GM11168 (cell line): ENCODE data around the gene UHRF2.
"Not testable (repeated sequence)": the region's sequence is repeated elsewhere in the genome, so short reads cannot be mapped to it uniquely, and the experiment has no call there.

Experiments
- in situ Hi-C: fragments of 300-500 bp; cut with MboI; formaldehyde crosslinking; loops from one replicate; pipeline ENCODE4 v1.12.0; 2022; ENCODE audit warnings: low sequenced_read_pairs; ENCODE audit not compliant: unreplicated experiment

The UHRF2 gene

GRCh38 chr9:6412487-6413364 is at the start of gene UHRF2:
UHRF2 (plus strand) TSS chr9:6413199; CDS start chr9:6413491, 292 bp downstream.
- in situ Hi-C loops, result no loop called here

- in situ Hi-C loops, result loop anchor here (10.0 to 25.0 kb wide), 2 partner anchors 120 to 197 kb away; no protein-coding TSS in a partner anchor
These were observed 45.7 kb upstream of the UHRF2 start for GRCh38 chr9:6367128-6367890.

DNA sequence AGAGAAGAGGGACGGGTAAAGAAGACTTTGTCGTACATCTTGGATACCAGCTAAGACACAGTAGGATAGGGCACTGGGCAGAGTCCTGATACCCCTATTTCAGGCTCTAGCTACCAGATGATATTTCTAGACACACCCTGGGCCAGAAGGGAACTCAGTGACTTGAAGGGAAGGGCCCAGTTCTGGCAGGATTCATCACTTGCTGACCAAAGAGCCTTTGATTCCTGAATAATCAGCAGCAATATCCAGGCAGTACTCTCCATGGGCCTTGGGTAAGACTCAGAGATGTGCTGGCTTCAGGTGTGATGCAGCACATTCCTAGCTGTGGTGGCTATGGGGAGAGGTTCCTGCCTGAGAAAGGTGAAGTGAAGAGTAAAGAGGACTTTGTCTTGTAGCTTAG is 44.2 kb upstream of the UHRF2 start:
- in situ Hi-C loops, result loop anchor here (10.0 to 25.0 kb wide), 2 partner anchors 118 to 196 kb away; no protein-coding TSS in a partner anchor

GRCh38 chr9:6381477-6382012 is 31.5 kb upstream of the UHRF2 start:
- in situ Hi-C loops, result not testable (repeated sequence)

GRCh38 chr9:6382681-6383080 is 30.3 kb upstream of the UHRF2 start:
- in situ Hi-C loops, result no loop called here

DNA sequence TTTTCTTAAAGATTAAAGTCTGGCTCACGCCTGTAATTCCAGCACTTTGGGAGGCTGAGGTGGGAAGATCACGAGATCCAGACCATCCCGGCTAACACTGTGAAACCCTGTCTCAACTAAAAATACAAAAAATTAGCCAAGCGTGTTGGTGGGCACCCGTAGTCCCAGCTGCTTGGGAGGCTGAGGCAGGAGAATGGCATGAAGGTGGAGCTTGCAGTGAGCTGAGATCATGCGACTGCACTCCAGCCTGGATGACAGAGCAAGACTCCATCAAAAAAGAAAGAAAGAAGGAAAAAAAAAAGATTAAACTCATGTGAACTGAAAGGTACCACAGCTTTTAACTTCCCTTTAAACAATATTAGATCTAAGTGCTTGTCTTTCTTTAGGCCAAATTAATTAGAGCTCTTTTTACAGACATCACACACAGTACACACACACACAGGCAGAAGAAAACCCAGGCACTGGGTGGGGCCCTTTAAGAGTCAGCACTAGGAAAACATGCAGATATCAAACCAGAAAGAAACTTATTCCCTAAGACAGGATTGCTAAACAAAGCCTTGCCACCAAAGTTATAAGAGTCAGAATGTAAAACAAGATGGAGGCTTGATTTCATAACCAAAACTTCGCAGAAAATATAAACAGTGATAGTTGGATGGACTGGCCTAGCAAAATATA is 29.3 kb upstream of the UHRF2 start:
- in situ Hi-C loops, result no loop called here

GRCh38 chr9:6384732-6385131 is 28.3 kb upstream of the UHRF2 start:
- in situ Hi-C loops, result no loop called here

- in situ Hi-C loops, result no loop called here
These were observed 13.9 kb upstream of the UHRF2 start for GRCh38 chr9:6399071-6399470.

GRCh38 chr9:6405371-6405770 is 7.6 kb upstream of the UHRF2 start:
- in situ Hi-C loops, result no loop called here

DNA sequence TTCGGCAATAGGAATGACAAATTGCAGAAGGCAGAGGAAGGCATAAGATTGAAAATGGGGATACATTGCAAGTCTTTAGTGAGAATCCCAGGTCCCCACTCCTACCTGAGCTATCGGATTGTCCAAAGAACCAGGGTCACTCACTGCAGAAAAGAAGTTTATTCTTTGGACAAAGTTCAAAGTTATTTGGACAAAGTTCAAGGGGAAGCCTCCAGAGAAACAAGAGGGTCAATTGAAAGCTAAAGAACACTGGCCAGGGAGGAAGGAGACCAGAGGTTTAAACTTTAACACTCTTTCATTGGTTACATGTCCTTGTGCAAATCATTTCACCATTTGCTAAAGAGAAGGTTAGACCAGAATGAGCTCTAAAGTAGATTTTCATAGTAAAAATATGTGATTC is 5.2 kb upstream of the UHRF2 start:
- in situ Hi-C loops, result no loop called here

GRCh38 chr9:6408320-6408719 is 4.7 kb upstream of the UHRF2 start:
- in situ Hi-C loops, result no loop called here

- in situ Hi-C loops, result no loop called here
These were observed 3.2 kb upstream of the UHRF2 start for GRCh38 chr9:6409811-6410210.

GRCh38 chr9:6410633-6411032 is 2.4 kb upstream of the UHRF2 start:
- in situ Hi-C loops, result no loop called here

DNA sequence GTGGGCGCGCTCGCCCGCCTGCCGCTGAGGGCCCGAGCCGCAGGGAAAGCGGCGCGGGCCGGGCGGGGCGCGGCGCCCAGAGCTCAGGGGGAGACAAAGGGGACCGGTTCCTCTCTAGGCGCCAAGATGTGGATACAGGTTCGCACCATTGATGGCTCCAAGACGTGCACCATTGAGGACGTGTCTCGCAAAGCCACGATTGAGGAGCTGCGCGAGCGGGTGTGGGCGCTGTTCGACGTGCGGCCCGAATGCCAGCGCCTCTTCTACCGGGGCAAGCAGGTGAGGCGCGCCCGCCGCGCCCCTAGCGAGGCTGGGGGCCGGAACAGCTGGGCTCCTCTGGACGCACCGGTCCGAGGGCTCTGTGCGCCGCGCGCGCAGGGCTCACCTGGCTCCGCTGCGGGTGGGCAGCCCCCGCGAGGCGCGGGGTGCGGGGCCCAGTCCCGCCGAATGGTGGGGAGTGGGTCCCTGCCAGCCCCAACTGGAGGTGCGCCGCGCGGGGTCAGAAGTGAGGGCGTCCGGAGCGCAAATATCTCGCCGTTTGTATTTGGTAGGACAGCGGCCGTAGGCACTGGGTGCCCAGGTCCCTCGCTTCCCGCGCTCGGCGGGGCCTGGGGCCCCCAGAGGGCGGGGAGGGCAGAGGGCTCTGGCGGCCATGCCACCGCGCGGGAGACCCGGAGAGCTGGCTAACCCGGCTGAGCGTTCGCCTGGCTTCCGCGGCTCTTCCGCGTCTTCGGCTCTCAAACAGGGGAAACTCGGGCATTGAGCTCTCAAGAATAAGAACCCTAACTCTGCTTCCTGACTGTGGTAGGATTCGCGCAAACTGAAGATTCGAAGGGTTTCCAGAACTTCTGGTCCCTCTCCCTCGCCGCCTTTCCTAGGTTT is 607 bp downstream of the UHRF2 start:
- in situ Hi-C loops, result no loop called here

- in situ Hi-C loops, result no loop called here
These were observed 1.2 kb downstream of the UHRF2 start for GRCh38 chr9:6414247-6414641.

DNA sequence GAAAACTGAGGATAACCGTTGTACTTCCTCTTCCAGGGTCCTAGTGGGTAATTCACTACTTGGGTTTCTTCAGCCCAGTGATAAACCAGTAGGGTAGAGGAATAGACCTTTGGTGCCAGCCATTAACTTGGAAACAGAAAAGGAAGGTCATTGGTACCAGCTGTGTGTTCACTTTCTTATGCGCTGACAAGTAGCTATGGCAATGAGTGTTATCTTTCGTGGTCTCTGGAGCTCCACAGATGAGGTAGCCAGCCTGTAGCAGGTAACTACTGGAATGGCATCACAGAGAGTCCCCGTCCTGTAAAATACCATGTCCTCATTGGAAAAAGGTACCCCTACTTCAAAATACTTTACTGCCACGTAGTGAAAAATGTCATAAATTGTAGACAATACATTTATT is 2.3 kb downstream of the UHRF2 start:
- in situ Hi-C loops, result no loop called here

GRCh38 chr9:6417186-6417585 is 4.2 kb downstream of the UHRF2 start:
- in situ Hi-C loops, result no loop called here

- in situ Hi-C loops, result no loop called here
These were observed 5.8 kb downstream of the UHRF2 start for GRCh38 chr9:6418764-6419163.

DNA sequence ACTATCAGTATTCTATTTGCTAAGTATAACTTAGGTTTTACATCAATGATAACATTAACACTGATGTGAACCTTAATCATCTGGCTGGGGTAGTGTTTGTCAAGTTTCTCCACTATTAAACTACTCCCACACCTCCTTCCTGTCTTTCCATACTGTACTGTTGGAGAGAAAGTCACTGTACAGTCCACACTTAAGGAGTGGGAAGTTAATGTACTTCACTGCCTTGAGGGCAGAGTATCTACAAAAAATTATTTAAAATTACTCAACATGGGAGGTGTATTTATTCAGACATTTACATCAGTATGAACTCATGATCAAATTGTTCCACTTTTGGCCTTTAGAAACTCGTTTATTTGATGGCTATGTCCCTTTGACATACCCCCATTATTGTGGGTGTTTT is 11.9 kb downstream of the UHRF2 start:
- in situ Hi-C loops, result no loop called here

GRCh38 chr9:6426117-6426516 is 13.1 kb downstream of the UHRF2 start:
- in situ Hi-C loops, result no loop called here
